NCI-H460 (cell line): ENCODE measurements around the gene RBMS3. TPM values are rescaled to one million over a fixed set of nuclear protein-coding genes. Genes with fewer than 3 reads are reported as not detected.

Source experiments
- DNase-seq: peaks from one replicate; pipeline ENCODE4 v3.0.0-alpha.2; 2016; ENCODE audit warnings: low read depth; ENCODE audit errors: extremely low read depth
- total RNA-seq: library from RNA; depleted of rRNA; stranded (reverse); fragments of >200 nt; shearing (Covaris generic); gene quantifications from 2 replicates; pipeline ENCODE4 v1.2.3, GENCODE V29; 2014

RBMS3 gene
- total RNA-seq, 1 experiment from 2014 or later, result 25.8 TPM

DNA sequence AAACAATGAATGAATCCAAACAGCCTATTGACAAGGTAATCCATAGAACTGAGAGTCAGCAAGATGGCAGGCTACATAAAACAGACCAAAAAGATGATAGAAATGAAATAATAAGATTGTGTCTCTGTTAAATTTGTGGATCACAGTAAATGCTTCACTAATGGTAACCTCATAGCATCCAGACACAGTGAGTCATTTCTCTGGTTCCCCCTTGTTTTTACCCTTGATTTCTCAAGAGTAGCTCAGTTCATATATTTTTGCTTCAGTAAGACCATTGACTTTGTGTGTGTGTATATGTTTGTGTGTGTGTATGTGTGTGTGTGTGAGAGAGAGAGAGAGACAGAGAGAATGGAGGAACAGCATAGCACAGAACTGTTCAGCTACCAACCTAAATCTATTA lies 546.9 kb downstream of the RBMS3 start:
- DNase-seq, result no peak

DNA sequence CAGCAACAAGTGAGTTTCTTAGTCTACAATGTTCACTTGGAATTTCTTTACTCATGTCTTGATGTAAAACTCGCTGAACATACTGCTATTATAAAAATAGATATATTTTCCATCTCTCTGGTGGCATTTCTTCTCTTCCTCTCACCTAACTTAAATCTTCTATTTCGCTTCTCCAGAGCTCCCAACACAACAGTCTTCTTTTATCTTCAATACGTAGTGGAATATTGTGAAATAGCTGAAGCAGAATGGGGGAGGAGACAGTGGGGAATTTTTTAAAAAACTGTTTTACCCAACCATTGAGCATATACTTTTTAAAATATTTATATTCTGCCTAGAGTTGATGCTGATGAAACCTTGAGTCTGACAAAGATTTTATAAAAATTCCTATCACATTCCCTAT lies 548.5 kb downstream of the RBMS3 start:
- no peak for DNase-seq

DNA sequence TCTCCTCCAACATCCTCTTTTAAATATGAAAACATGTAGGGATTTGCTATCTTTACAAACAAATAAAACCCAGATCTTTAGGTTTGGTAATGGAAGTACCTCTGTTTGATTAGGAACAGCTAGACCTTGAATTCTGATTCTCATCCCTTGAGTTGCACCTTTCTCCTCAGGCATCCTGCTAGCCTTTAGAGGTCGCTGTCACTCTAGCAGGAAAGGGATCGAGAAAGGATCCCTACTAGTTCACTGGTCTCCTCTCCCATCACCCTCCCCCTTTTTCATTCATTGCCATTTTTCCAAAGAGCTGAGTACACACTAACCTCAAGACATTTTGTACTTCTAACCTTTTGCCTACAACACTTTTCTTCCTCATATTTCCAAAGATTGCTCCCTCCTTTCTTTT lies 569.8 kb downstream of the RBMS3 start:
- no peak for DNase-seq

DNA sequence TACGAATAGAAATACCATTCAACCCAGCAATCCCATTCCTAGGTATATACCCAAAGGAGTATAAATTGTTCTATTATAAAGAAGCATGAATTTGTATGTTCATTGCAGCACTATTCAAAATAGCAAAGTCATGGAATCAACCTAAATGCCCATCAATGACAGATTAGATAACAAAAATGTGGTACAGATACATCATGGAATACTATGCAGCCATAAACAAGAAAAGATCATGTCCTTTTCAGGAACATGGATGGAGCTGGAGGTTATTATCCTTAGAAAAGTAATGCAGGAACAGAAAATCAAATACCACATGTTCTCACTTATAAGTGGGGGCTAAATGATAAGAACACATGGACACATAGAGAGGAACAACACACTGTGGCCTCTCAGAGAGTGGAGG lies 571.9 kb downstream of the RBMS3 start:
- no peak for DNase-seq

DNA sequence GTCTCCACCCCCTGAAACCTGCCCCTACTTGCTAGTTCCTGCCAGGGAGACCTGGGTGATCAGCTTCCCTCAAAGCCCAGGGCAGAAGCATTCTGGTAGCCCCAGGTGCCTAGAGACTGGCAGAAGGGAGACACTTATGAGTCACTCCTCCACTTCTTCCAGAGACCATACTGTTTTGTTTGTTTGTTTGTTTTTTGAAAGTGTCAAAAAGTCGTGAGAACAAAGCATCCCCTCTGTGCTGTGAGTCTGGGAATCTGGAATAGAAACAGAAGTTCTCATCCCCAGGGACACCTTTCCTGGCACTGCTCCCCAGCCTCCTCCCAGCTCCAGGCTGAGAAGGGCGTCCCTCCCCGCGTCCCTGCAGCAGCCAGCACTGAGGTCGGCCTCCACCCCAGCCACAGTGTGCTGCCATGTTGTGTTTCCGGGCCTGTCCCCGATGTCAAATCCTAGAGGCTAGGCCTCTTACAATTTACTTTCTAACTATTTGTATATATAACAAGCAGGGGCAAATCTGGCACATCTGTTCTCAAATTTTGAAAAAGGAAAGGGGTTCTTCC lies 573.0 kb downstream of the RBMS3 start:
- no peak for DNase-seq

- no peak for DNase-seq
These were observed 574.0 kb downstream of the RBMS3 start for GRCh38 chr3:29854821-29855220.

- no peak for DNase-seq
These were observed 578.9 kb downstream of the RBMS3 start for GRCh38 chr3:29859726-29860270.

- DNase-seq, result no peak
These were observed 583.9 kb downstream of the RBMS3 start for GRCh38 chr3:29864809-29865208.

DNA sequence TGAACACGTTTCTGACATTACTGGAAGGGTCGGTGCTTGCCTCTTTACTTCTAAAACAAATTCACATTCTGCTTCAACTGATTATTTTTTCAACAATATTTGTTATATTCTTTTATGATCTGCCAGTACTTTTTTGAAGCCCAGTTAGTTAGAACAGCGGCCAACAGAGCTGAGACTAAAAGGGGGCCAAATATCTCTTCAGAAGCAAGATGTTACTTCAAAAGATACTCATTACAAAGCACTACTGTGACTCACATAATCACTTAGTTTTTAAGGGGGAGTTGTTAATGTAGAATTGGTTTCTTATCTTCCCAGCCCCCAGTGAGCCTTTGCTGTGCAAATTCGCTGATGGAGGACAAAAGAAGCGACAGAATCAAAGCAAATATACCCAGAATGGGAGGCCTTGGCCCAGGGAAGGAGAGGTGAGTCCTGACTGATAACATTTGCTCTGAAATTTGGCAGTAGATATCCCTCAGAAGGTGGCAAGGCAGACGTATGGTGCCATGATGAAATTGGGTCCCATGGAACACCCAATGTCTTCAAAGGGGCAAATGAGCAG lies 587.8 kb downstream of the RBMS3 start:
- DNase-seq, result no peak

DNA sequence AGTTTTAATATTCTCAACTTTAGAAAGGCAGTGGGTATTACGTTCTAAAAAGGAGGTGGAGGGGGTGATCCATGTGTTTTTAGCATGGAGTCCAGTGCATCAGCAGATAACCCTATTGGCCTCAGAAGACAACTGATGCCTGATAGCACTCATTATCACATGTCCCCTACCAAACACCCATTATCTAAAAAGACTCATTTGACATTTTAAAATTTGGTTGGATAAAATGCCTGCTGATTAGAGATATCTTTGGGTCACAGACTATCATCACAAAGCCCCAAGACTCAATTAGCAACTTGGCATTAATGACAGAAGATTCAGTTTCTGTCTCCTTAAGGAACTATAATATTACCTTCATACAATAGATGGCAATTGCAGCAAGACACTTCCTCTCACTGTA lies 589.3 kb downstream of the RBMS3 start:
- DNase-seq, result no peak

- no peak for DNase-seq
These were observed 590.2 kb downstream of the RBMS3 start for GRCh38 chr3:29871087-29871486.

- no peak for DNase-seq
These were observed 599.9 kb downstream of the RBMS3 start for GRCh38 chr3:29880809-29881208.

GRCh38 chr3:29887451-29887850 lies 606.6 kb downstream of the RBMS3 start:
- no peak for DNase-seq

DNA sequence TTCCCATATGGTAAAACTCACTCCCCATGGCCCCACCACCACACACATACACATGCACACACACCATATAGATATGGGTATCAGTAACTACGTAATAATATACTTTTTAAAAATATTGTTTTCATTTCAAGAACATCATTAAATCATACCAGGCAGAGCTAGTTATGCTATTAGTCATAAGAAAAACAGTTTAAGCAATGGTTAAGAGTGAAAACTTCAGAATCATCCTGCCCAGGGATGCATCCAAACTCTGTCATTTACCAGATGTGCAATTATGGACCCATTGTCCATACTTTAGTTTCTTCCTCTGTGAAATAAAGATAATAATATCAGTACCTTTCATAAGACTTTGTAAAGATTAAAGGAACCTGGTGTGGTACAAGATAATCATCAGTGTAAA lies 608.3 kb downstream of the RBMS3 start:
- no peak for DNase-seq

GRCh38 chr3:29890801-29891200 lies 609.9 kb downstream of the RBMS3 start:
- no peak for DNase-seq

GRCh38 chr3:29892976-29893554 lies 612.2 kb downstream of the RBMS3 start:
- no peak for DNase-seq

DNA sequence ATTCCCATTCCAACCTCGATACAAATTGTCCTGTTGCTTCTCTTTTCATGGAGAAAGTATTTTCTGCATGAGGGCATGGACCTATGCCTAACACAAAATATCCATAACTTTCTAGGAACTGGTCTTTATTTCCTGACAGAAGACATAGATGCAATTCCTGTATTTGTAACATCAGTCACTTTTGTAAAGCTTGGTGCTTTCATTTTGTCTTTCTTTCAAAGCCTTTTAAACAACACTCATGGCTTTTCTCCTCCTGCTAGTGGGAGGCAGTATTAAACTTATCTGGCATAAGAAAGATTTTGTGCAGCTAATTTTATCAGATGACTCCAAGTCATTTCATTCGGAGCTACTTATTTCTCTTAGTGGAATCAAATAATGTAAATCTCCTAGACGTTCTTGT lies 616.0 kb downstream of the RBMS3 start:
- DNase-seq, result no peak

DNA sequence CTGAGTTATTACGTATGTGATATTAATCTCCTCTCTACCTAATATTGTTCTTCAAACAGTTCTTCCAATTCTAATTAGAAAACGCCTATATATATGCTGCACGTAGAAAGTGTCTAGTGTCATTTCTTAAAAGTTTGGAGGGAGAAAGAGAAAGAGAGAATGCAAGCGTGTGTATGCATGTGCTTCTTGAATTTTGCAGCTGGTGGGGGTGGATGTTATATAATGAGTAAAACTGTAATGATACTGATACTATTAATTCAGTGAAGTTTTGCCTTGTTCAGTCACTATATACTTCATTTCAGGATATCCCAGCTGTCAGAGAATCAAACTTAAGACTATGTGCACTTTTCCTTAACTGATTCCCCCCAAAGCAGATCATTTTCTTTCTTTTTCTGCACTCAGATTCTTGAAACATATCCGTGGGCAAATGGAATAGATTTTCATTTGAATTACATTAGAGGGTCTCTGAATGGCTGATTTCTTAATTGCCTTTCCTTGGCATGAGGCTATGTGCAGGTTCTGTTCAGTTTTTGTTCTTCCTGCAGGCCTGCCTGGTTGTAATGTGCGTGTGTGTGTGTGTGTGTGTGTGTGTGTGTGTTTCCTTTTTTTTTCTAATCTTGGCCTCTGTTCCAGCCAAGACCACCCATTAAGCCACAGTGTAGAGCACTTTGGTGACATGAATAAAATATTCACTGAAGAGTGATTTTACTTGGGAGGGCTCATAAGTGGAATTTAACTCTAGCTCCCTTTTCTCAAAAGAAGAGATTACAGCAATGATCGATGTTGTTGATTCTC lies 617.5 kb downstream of the RBMS3 start:
- no peak for DNase-seq

DNA sequence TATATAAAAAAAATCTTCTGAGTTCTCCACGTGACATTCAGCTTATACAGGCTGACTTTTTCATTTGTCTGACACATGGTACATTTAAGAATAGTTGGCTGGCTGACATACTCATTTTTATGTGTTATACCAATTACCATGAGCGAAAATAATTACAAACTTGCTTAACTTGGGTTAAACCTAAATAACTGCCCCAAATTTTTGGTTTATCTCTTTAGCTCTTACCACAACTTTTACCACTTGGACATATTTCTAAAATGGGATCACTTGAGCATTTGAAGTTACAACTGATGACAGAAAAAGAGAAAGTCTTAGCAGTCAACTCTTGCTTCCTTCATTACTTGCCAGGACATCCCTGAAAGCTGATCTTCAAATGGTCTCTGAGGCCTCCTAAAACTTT lies 618.1 kb downstream of the RBMS3 start:
- DNase-seq, result no peak

GRCh38 chr3:29901097-29901496 lies 620.2 kb downstream of the RBMS3 start:
- no peak for DNase-seq

DNA sequence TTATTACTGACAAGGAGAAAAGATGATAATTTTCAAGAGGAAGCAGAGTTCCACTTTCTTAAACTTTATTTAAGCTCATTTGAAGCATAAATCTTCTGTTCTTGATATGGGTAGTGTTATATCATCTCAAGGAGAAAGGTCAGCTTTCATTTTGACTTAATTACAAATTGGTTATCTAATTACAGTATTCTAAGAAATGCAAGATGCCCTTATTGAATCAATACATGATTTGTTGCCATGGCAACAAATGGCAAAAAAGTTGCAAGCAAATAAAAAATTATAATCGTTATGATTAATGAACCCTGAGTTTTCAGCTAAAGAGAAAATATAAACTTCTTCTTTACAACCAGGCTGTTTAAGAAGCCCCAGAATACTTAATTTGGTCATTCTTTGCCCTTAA lies 622.7 kb downstream of the RBMS3 start:
- DNase-seq, result no peak

- no peak for DNase-seq
These were observed 626.0 kb downstream of the RBMS3 start for GRCh38 chr3:29906906-29907305.
